Stimulated activated CD4-positive, alpha-beta T cell treated with anti-CD3 and anti-CD28 coated beads, Interleukin-15, amount 100 ng/mL, for 1 hour (primary cell): ENCODE data around the gene CHI3L2.
A peak's percentile ranks its signal among the peaks of the same experiment; 100 is the strongest.

ENCODE experiments used
- DNase-seq, 2 donors: peaks; one replicate each; pipeline ENCODE4 v3.0.0-alpha.2; 2020; ENCODE audit warnings: low read depth in 1 of 2, low spot score in 1 of 2

The CHI3L2 gene

DNA sequence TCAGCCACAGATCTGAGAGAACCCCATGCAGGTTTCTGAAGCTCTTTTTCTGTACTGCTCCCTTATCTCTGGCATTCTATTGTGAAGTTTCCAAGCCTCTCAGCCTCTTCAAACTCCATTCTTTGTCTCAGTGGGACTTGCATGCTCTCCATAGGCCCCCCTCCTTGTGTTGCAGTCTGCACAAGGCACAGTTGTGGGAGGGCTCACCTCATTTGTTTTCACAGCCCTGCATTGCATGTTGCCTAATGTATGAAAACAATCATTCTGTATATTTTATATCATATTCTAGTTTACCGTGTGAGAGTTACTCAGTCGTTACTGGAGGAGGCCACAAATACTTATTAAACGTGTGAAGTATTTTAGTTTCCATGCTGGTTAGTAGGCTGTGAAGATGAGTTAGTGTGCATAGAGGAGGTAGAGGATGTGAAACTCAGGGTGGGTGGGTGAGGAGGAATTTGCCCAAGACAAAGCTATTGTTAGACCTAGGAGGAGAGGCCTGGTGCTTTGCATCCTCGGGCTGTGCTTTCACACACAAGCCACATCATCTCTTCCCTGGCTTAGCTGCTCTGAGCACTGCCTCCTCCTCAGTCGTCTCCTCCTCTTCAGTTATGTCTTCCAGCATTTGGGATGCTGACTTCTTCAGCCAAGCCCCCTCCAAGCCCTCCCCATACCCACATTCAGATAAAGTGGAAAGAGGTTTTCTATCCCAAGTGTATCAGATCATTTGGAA, 7.8 kb upstream of the CHI3L2 start:
- no peak for DNase-seq

DNA sequence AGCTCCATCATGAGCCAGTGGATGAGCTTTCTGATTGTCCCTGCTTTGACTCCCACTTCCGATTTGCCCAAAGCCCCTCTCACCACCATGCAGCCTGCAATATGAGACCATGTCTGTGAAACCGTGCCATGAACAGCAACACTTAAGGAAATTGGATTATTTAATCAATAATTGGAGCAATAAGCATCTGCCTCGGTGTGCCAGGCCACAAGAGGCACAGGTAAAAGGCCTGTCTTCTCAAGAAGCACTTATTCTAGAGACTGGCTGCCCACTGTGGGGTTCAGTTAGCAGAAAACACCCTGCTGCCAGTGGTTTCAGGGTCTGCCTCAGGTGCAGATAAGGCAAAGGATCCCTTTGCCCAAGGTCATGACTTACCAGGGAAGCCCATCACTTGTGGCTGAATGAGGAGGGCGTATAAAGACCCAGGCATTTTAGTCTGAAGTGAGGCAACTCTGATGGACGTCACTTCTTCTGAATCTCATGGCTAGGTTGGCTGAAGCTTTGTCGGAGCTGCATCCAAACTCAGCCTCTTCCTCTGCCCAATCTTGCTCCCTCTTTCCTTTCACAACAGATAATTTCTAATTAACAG, 7.1 kb upstream of the CHI3L2 start:
- DNase-seq: no peak

DNA sequence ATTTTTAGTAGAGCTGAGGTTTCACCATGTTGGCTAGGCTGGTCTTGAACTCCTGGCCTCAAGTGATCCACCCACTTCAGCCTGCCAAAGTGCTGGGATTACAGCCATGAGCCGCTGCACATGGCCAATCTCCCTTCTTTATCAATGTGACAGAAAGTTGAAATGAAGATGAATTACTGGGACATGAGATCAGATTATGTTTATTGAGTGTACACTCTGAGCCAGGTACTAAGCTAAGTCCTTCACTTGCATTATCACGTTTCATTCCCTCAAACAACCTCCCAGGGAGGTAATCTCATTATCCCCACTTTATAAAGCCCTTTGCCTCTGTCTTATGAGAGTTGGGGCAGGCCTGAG, 6.3 kb upstream of the CHI3L2 start:
- DNase-seq: no peak

DNA sequence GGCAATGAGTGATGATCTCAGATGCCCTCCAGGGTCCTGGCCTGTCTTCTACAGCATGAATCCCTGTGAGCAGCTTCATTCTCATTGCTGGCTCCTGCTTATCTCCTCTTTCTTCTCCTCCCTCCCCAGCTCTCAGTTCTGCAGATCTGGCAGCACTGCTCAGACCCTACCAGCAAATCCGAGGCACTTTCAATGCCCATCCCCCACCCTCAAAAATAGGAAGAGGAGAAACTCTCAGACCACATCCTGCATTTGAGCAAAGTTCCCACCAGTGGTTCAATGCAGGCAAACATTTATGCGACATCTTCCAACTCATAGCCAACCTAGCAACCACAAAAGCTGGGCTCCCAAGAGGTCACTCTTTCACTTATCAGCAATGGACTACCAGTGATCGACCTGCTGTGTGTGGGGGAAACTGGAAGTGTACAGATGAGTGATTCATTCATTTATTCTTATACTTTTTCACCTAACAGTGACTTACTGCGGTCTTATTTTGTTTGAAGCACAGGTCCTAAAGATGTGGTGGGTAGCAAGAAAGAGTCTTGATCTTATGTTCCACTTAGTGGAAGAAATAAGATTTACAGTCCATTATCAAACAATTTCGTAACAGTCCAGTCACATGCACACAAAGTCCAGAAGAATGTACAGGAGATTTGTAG, 5.8 kb upstream of the CHI3L2 start:
- DNase-seq: no peak

DNA sequence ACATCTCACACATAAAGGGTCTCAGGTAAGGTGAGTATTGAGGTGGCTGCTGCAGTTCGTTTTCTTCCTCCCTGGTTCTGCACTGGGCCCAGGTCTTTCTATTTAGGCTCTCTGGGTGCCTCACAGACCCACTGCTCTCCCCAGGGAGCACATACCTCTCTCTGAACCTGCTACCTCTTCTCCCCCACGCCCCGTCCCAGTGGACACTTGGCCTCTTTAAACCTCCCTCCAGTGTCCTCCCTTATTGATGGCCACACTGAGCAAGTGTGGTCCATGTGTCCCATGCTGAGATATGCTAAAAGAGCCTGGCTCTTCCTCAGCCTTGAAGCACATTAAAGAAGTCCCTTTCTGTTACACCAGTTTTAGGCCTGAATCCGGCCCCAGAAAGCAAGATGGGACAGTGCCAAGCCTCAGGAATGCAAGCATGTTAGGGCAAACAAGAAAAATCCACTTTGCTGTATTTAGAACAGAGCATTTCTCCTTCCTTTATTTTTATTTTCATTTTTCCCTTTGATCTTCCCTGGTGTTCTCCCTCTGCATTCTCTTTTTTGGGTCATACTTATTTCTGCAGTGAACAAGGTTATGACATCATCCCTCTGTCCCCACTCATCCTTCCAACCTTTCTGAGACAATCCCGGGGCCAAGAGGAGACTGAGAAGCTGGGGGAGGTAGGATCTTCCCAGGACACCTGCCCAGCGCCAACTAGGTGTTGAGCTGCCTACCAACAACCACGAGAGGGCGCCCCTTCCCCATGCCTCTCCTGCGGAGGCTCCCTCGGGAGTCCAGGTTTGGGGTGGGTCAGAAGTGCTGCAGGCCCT, 5.0 kb upstream of the CHI3L2 start:
- peak; percentile 51 to 61 for DNase-seq

DNA sequence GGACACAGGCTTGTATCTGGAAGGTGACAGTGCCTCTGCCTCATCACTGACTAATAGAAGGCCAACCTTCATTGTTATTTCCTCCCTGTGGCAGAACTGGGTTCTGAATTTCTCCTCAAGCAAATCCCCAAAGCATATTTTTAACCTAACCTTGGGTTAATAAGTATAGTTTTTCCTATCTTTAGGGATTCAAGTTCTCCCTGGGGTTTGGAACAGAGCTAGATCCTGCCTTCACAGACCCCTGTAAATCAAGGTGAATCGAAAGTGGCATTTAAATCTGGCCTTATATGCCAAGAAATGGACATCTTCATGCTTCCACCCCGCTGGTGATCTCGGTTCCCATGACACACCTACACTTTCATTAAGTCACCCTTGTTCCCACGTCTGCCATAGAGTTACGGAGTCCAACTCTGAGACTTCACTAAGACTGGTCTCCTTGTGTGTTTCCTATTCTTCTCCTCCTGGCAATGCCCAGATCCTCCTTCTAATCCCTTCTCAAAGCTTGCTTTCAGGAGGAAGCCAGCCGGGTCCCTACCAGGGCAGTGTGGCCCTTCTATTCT, 4.3 kb upstream of the CHI3L2 start:
- no peak for DNase-seq

DNA sequence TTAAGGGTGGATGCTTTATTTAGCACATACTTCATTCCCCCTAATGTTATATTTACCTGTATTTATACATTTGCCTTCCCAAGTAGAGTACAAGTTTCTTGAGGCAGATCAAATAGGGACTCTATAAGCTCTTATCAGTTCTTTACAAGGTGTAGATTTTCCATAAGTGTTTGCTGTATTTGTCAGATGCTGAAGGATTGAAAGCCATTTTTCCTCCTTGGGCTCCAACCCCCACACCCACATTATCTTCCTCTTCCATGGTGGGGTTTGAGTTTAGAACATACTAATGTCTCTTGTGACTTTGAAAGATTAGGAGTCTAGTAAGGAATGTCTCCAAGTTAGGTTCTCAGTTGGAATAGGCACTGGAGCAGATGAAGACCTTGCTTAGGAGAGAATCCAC, 2.4 kb upstream of the CHI3L2 start:
- no peak for DNase-seq

DNA sequence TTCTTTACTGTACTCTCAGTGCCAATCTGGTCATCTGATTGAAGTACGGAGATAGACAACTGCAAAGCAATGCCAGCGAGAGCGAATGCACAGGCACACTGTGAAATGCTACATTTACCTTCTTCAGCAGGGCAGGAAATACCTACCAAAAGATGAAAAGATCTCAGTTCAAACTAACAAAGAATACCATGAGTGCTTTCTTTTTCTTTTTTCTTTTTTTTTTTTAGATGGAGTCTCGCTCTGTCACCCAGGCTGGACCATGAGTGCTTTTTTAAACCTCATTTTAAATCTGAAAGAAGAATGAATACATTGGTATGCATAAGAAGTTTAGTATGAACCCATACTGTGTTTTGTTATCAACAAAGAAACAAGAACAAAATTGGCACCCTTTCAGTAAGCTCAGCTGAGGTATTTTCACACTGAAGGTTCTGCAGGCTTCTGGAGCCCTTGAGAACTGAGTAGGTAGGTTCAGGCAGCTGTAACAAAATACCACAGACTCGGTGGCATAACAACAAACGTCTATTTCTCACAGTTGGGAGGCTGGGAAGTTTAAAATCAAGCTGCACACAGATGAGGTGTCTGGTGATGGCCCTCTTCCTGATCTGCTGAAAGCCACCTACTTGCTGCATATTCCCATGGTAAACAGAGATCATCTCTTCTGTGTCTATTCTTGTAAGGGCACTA, 1.7 kb upstream of the CHI3L2 start:
- no peak for DNase-seq

DNA sequence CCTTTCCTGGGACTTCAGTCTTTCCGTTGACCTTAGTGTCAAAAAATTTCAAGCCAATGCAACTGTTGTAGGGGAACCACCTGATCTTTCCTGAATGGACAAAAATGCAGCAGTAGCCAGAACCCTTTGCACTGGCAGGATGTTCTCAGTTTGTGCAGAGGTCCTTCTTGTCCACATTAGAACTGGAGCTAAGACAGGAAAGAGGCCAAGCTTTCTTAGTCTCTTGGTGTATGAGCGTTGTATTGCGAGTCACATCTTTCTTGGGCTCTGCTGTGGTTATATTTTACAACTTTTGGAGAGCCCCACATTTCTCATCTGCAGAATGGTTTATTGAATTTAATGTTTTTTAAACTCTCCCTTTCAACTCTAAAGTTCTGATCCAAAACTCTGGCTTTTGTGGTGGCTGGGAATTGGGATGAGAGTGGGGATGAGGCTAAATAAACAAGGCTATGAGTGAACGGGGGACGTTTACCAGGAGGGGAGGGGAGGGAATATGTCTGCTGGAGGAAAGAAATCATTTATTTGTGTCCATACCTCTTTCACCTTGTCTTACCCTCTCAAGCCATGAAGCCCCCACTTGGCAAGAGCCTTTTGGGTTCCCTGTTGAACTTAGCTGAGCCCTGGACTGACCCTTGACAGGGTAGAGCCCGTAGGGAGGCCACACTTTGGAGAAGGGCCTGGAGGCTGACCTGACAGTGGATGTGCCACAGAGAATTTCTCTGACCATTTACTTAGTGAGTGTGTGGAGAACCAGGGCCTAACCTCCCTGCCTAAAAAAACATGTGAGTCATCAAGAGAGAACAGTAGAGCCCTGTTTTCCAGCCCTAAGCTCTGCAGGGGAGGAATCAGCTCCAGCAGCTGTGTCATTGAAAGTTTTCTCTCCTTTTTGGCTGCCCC, 586 bp downstream of the CHI3L2 start:
- no peak for DNase-seq

DNA sequence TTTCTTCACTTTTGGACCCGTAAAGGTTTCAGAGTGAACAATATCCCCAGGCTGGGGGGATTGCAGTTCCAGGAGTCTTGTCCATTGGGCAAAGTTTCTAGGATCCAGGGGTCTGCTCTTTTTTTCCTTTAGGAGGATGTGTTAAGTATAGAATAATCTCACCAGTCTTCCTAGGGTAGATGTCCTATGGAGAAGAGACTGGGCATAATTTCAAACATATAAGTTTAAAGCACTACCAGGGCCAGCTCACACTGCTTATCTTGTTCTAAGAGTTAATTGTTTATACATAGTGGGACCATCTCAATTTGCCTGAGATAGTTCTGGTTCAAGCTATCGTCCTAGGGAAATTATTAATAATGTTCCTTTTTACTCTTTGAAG, 1.2 kb downstream of the CHI3L2 start:
- no peak for DNase-seq

DNA sequence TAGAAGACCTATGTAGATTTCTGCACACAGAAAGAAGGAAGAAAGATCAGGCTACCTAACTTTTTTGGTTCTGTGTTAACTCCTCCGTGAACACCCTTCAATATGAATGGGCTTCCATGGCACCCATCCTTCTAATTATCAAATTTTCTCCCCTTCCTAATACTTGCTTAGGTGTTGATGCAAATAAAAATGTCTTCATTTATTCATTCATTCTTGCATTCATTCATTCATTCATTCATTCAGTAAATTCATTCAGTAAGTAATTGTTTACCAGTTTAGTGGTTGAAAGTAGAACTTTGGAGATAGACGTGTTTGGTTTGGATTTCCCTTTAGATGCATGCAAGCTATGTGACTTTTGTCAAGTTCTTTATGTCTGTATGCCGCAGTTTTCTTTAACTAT, 4.6 kb downstream of the CHI3L2 start:
- DNase-seq: no peak

DNA sequence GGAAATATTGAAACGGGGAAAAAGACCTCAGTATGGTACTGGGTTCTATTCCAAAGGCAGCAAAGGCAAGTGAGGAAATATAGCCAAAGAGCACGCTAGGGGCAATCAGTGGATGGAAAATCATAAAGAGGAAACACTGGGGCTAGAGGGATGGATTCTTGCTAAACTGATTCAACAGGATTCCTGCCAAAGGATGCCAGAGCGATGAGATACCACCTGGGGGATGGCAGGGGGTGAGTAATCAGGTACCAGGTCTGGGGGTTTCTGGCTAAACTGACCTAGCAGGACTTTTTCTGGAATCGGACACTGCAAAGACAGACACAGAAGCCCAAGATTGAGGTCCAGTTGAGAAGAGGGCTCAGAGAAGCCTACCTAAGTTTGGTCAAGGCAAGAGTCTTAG, 6.7 kb downstream of the CHI3L2 start:
- DNase-seq: no peak

DNA sequence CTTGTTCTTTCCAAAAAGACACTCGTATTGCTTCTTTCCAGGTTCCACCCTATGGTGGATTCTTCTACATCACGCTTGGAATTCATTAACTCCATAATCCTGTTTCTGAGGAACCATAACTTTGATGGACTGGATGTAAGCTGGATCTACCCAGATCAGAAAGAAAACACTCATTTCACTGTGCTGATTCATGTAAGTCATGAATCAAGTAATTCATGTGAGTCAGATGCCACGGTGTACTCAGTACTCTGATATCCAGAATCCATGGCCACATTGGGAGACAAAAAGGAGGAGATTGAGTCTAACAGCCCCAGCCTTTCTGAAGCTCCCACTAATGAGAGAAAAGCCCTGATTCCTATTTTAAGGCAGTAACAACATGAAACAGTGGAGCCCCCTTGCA, 7.4 kb downstream of the CHI3L2 start:
- no peak for DNase-seq

DNA sequence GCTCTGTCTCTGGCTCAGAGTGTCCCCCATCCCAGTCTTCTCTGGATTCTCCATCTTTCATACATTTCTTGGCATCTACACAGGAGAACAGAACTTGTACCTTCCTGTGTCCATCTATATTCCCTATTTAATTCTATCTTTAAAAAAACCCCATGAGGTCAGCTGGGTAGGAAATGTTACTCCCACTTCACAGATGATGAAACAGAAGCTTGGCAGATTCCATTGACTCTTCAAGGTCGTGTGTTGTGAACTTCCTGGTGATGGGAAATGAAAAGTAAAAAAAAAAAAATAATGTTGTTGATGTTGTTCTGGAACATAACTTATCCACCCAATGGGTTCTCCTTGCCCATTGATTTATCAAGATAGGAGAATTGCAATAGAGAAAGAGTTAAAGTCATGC, 8.9 kb downstream of the CHI3L2 start:
- no peak for DNase-seq

DNA sequence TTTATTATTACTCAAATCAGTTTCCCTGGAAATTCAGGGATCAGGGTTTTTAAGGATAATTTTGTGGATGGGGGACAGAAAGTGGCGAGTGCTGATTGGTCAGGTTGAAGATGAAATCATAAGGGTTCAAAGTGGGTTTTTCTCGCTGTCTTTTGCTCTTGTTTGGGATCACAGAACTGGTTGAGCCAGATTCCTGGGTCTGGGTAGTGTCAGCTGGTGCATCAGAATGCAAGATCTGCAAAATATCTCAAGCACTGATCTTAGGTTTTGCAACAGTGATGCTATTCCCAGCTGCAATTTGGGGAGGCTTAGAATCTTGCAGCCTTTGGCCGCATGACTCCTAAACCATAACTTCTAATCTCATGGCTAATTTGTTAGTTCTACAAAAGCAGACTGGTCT, 9.3 kb downstream of the CHI3L2 start:
- no peak for DNase-seq

DNA sequence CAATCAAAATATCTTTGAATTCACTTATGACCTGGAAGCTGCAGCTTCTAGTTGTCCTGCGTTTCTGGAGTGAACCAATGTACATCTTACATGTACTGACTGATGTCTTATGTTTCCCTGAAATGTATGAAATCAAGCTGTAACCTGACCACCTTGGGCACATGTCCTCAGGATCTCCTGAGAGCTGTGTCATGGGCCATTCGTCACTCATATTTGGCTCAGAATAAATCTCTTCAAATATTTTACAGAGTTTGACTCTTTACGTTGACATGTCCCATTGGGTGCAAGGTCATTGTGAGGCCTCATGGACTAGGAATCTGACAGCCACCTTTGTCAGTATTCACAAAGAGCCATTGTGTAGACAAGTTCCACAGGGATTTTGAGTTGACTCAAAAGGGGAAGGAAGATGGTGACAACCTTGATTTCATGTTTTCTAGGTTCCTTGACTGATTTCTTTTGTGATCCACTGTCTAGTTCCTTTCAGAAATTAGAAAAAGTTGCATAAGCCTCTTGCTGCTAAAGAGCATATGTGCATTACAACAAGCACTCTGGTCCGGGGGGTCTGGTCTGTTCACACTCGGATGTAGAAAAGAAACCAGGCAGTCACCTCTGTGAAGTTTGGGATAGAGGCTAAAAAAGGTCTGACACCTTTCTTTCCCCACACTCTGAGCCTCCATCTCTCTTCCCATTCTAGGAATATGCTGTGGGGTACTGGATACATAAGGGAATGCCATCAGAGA, 10.7 kb downstream of the CHI3L2 start:
- no peak for DNase-seq

DNA sequence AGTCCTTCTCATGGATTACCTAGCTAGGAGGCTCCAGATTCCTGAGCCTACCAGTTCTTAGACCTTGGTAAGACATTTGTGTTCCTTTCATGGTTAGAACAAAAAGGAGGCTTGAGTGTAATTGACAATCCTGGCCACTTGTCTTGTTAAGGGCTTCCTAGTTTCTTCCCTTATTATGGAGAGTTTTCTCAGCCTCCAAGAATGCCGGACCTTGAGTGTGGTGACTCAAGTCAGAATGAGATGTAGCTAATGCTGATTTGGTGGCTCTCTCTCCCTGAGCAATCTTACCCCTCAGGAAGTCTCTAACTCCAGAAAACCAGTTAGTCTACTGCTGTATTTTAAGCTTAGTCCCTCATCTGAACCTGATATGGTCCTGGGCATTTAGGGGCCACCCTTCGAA, 14.3 kb downstream of the CHI3L2 start:
- DNase-seq: no peak

DNA sequence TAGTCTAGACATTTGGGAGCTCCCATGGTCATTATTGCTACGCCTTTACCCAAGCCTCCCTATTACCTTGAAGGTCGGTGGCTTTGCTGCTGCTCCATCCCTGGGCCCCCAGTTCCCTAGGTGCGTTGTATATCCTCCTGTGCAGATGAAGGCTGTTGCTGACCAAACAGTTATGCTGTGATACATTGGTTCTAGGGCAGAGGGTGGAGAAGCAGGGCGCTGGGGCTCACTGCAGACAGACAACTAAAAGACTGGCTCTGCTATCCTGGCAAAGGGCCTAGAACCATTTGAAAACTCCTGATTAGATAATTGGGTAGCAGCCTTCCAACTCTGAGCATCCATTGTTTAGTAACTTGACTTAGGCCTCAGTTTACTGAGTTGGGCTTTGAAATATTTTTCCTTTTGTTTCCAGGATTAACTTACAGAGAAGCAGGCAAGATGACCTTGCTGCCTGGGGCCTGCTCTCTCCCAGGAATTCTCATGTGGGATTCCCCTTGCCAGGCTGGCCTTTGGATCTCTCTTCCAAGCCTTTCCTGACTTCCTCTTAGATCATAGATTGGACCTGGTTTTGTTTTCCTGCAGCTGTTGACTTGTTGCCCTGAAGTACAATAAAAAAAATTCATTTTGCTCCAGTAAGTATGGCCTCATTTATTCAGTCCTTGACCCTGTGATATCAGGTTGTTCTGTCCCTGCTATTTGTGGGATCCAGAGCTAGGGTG, 15.5 kb downstream of the CHI3L2 start:
- DNase-seq: no peak
